NCI-H2081 treated with DMSO at 0.1 percent for 48 hours (cell line): ENCODE measurements around the gene CSRP1.

Source experiments
- DNase-seq: peaks from one replicate; lab custom pipeline; 2025; lab: John Stamatoyannopoulos, UW

The CSRP1 gene

DNA sequence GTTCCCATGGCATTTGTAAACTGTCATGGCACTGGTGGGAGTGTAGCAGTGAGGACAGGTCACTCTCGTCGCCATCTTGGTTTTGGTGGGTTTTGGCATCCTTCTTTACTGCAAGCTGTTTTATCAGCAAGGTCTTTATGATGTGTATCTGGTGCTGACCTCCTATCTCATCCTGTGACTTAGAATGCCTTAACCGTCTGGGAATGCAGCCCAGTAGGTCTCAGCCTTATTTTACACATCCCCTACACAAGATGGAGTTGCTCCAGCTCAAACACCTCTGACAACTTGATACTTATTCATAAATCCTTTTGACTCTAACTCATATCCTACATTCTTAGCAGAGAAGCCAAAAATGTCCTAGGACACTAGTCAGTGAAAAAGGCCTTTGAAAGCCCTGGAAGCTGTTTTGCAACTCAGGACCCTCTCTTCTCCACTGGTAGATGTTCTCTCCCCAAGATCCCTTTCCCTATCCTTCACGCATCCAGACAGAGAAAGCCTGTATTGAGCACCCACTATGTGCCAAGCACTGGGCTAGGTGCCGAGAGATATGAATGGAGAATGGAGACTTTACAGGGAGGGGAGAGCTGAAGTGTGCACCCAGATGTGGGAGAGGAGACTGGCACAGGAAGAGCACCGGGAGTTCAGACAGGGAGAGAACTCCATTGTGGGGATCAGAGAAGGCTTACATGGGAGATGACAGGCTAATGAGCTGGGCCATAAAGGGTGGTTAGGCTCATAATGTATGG, 6.7 kb upstream of the CSRP1 start:
- DNase-seq: no peak

DNA sequence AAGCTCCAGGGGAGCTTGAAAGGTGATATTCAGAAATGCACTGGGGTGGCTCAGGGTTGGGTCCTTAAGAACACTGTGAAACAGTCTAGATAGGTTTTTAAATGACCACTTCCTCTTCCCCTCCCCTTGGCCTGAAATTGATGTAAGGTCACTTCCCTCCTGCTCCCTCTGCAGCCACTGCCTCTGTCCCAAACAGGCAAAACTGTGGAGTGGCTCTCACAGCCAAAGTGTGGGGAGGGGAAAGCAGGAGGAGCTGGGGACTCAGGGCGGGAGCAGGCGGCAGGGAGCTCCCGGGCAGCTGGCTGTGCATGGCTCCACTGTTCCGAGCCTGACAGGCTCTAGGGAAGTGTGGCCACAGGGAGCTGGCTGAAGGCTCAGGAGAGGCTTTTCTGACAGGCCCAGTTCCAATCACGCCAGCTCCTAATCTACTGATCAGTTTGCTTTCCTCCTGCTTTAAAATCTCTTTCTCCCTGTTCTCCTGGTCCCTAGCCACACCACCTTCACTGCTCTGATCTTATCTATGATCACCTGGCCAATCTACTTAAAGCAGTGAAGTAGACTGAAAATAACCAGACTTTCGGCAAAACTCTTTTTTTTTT, 5.1 kb upstream of the CSRP1 start:
- DNase-seq: no peak

DNA sequence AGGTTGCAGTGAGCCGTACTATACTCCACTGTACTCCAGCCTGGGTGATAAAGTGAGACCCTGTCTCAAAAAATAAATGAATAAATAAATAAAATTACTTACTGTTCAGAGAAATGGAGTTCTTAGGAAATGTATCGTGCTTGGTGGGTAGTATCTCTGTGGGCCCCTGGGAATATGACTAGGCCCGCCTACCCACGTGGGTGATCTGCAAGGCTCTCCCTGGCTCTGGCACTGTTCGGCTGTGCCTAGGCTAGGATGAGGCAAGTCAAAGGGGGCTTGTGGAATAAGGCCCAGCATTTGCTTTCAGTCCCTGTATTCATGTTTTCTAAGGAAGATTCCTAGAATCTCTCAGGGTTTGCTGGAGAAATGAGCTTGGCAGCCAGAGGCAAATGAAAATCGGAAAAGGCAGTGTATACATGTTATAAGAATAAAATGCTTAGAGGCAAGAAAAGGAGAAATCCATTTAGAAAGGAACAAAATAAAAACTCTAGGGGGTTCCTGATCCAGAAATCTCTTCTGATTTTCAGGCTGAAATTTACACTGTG, 4.5 kb upstream of the CSRP1 start:
- DNase-seq: no peak

DNA sequence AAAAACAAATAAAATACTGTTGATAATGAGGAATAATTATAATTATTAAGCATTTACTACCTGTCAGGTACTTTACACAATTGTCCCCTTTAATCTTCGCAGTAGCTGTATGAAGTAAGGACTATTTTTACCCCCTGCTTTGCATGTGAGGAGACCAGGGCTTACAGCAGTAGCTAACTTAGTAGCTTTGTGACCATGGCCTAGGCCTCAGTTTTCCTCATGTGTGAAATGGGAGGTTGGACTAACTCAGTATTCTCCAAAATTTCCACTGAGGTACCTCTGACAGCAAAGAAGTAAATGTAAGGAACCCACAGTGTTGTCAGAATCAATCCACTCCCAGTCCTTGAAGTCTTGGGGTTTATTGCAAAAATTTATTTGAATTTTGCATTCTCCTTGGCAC, 3.8 kb upstream of the CSRP1 start:
- no peak for DNase-seq

DNA sequence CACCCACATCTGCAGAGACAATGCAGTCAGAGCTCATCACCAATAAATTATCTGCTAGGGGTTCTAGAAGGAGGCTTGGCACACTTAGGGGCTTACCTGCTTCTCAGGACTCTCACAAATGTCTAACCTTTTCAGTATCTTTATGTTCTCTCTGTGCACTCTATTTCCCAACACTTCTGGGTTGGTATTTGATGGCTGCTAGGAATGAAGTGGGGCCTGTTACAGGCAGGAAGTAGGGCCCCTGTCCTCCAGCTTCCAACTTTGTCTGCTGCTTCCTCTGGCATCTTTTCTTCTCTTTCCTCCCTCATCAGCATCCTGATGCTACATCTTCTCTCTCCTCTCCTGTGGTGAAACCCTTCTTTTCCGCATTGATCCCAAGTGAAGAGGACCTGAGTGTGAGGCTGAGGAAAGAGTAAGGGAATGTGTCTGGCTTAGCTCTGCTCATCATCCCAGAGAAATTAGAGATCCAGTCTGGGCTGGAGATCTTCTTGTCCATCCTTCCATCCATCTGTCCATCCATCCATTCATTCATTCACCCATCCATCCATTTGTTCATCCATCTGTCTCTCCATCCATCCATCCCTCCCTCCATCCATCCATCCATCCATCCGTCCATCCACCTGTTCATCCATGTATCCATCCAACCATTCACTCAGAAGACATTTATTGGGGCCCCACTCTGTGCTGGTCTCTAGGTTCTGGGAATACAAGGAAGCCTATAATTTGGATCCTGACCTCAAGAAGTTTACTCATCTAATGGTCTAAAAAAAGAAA, 2.9 kb upstream of the CSRP1 start:
- no peak for DNase-seq

DNA sequence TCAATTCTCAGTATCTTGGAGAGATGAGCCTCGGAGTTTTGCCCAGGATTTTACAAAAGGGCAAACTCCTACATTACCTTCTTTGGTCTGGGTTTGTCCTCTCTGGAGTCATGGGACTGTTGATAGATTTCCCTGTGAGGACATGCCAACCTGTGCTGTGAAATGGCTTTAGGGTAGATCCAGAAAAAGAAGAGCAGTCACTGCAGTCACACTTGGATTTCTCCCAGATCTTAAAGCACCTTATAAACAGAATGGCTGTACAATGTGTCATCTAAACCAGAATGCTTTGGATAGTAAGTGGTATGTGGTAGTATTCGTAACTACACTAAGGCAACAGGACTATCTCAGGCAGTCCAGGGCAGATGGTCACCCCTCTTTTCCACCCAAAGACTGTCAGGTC, 1.9 kb upstream of the CSRP1 start:
- no peak for DNase-seq

DNA sequence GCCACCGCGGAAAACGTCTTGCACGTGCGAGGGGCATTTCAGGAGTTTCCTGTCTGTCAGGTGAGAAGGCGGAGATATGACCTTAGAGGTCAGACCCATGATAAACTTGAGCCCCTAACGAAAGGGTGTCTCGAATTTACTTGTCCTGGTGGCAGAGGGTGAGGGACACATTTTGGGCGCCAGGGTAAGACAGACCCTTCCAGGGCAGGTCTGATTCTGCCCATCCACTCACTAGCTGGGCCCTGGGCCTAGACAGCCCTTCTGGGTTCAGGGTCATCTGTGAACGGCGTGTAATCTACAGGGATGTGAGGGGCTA, 395 bp upstream of the CSRP1 start:
- no peak for DNase-seq

DNA sequence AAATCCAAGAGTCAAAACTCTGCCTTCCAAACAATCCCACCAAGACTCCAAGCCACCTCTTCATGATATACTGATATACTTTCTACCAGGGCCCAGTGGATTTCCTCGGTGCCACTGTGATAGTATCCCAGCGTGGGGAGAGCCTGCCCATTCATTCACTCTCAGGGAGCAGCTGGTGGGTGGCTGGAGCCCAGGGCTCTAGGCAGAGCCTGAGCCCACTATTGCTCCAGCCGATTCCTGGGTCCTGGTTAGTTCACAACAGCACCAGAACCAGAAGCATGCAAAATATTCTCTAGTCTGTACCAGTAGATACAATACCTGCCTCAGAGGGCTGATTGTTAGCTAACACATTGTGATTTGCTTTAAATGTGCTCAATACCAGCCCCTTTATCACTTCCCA, 831 bp downstream of the CSRP1 start:
- no peak for DNase-seq

DNA sequence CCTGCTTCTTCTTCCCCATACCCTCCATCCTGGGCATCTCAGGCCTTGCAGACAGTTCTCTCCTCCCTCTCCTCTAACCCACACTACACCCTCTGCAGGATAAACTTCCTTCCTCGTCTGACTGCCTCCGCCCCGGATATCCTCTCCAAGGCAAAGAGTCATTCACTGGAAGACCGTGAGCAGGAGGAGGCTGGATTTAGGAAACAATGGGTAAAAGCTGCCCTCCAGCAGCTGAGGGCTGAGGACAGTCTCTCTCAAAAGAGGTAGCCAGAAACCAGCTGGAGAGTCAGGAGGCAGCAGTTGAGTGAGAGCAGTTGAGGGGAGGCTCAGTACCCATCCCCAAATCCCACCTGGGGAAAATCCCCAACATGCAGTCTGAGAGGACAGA, 1.4 kb downstream of the CSRP1 start:
- DNase-seq: peak; percentile 33

DNA sequence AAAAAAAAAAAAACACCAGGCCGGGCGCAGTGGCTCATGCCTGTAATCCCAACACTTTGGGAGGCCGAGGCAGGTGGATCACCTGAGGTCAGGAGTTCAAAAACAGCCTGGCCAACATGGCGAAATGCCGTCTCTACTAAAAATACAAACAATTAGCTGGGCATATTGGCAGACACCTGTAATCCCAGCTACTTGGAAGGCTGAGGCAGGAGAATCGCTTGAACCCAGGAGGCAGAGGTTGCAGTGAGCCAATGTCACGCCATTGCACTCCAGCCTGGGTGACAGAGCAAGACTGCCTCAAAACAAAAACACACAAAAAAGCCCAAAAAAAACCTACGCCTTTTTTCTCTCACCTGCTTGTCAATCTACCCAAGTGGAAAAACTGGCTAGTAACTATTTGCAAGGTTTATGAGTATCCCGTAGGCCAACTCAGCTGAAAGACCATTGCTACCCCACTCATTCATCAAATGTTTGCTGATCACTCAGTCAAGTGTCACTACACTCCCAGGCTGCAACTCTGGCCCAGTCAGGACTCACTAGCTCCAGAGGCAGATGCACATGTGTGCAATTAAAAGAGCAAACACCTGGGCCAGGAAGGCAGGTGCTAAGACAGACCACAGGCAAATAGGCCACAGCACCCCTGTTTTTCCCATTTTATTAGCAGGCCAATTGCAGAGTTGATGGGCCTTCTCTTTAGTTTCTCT, 2.0 kb downstream of the CSRP1 start:
- DNase-seq: peak; percentile 32

DNA sequence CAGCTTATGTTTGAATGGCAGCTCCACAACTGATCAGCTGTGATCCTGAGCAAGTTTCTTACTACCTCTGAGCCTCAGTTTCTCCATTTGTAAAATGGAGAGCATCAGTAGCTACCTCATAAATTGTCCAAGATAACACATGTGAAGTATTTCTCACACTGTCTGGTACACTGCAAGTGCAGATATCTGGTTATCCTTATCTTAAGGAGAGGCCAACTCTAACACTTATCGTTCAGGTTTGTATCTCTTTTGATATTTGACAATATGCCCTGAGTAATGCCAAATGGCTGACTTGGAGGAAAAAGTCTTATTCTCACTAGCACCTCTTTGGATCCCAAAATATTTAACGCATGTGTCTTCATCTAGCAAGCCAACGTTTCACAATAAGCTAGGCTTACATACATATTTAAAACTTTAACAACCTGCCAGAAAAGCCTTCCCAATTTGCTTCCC, 2.7 kb downstream of the CSRP1 start:
- DNase-seq: no peak

DNA sequence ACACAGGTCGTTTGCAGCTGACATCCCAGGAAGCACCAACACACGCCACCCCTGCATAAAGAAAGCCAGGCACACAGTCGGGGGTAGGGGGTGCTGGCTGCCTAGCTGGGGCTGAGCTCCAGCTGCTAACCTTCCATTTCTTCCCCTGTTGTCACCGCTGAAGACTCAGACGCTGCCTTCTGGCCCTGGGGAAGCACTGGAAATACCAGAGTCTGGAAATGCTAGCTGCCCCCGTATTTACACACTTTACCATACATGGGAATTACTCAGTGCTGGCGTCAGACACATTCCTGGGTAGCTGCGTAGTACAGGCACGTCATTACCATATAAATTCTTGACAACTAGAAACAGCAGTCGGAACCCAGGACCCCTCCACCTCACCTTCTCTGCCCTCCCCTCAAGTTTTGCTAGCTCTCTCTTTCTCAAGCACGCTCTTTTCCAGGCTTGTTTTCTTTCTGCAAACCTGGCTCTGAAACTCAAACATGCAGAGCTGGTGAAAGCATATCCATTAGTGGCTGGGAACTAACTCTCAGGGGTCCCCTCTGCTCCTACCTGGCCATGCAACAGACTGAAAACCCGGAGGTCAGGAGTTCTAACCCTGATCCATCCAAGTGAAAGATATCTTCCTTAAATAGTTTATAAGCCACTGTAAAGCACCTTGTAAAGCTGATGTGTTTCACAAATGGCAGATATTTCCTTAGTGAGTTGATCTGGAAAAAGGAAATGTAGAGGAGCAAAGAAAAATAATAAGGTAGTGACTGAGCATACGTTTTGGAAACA, 3.3 kb downstream of the CSRP1 start:
- DNase-seq: peak; percentile 8

DNA sequence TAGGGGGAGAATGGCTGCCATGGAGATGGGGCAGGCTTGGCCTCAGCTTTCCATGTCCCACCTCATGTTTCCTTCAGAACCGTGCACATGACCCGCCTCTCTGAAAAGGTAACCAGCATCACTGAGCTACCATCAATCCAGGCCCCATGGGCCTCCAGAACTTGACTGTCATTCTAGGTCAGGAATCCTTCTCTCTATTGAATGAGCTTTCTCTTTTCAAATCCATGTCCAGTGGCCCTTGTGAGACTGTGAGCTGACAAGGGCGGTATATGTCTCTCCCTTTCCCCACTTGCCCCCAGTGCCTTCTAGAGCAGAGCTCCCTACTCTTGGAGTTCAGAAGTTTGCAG, 4.4 kb downstream of the CSRP1 start:
- no peak for DNase-seq

DNA sequence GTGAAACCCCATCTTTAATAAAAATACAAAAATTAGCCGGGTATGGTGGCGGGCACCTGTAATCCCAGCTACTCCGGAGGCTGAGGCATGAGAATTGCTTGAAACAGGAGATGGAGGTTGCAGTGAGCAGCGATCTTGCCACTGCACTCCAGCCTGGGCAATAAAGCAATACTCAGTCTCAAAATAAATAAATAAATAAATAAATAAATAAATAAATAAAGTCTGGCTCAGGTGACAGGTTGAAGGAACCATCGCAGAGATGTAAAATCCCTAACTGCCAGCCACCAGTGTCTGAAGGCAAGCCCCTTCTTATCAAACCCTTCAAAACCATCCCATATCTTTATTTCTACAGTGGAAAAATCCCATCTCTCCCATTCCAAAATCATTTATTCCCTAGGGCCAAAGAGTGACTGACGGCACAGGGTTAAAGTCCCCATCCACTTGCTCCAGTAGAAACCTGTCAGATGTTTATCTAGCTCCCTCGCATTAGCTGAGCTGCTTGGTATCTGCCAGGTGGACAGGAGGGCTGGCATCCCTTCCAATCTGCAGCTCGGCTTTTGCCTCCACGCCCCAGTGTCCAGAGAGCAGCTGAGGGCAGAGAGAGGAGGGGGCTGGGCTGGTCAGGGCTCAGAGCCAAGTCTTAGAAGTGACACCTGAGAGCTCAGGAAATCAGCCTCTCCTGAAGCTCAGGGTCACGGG, 5.0 kb downstream of the CSRP1 start:
- peak; percentile 39 for DNase-seq

DNA sequence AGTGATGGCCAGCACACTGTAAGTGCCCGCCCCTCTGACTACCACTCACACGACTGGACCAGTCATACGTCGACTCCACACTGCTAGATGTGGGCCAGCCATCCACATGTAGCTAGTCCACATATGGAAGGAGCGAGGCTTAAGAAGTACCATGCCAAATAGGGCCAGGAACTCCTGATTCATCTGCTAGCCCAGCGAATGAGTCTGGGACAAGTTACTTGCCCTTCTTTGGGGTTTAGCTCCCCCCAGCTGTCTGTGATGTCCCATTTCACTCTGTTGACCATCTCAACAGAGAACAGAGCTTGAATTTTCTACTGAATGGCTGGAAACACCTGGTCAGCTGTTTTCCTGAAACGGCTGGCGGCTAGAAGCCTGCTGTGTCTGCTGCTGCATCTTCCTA, 5.8 kb downstream of the CSRP1 start:
- DNase-seq: no peak

DNA sequence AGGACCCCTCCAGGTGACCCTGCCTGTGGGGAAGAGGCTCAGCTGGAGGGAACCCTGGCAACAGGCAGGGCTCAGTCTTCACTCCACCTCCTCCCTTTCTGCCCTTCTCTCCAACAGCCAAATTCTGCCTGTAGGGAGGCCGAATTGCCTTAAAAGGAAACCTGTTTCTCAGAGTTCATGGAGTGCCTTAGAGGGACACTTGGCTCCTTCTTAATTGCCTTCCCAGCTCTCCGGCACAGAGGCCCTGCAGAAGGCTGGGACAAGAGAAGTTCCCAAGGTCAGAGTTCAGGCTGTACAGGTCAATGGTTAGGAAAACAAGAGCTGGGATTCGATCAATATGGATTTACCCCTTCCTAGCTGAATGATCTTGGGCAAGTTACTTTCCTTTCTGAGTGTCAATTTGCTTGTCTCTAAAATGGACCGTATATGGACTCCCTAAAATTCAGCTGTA, 6.2 kb downstream of the CSRP1 start:
- no peak for DNase-seq

DNA sequence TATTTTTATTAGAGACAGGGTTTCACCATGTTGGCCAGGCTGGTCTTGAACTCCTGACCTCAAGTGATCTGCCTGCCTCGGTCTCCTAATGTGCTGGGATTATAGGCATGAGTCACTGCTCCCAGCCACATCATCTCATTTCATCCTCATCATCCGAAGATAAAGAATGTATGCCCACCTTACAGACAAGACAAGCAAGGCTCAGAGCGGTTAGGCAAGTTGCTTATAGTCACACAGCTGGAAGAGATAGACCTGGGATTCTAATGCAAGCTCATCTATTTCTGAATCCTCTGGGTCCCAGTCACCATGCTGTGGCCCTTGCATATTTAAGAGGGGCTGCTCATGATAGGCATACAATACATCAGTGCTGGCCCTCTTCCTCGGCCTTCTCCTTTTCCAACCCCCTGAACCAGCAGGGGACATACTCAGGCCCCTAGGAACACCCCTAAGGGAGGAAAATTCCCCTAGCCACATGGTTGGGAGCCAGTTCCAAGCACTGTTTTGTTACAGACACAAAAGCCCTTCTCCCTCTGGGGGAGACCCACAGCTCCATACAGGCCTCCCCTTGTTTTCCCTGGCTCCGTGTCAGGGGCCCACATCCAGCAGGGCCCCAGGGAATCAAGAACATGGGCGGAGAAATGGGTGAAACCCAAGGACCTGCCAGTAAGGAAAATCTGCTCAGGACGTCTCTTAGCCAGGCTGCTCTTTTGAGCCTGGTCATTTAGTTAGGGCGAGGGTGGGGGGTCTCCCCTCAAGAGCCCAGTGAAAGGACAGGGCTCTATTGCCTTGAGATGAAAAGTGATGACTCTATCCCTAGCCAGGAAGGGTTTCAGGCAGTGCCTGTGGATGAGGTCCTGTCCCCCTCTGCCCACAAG, 6.9 kb downstream of the CSRP1 start:
- DNase-seq: no peak

DNA sequence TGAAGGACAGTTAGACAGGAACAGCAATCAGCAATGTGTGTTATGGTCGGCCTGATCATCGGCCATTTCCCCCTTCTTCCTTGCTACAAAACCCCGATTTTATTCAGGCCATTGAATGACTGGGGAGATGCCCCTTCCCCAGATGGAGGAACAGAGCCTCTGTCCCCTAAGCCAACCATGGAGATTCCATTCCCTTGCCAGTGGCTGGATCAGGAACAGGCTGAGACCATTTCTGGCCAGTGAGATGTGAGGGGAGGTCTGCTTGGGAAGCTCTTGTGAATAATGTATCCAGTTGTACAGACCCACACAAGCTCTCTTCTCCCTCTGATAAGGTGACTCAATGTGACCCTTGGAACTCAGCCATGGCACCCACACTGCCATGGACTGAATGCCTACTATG, 7.7 kb downstream of the CSRP1 start:
- DNase-seq: no peak

DNA sequence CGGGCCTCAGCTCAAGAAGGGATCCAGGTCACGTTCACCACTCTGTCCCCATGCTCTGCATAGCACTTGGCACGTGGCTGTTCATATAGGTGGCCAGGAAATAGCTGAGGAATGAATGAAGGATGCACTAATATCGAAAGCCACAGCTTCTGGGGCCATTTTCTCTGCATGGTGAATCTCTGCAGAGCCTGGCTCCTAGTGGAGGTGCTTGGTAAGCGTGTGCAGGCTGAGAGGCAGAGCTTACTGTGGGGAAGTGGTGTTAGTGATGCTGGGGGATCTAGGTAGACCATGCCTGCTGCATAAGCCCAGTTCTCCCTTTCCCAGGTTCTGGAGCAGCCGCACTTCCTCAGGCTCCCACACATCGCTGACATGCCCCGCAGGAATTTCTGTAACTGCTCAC, 8.3 kb downstream of the CSRP1 start:
- DNase-seq: no peak

DNA sequence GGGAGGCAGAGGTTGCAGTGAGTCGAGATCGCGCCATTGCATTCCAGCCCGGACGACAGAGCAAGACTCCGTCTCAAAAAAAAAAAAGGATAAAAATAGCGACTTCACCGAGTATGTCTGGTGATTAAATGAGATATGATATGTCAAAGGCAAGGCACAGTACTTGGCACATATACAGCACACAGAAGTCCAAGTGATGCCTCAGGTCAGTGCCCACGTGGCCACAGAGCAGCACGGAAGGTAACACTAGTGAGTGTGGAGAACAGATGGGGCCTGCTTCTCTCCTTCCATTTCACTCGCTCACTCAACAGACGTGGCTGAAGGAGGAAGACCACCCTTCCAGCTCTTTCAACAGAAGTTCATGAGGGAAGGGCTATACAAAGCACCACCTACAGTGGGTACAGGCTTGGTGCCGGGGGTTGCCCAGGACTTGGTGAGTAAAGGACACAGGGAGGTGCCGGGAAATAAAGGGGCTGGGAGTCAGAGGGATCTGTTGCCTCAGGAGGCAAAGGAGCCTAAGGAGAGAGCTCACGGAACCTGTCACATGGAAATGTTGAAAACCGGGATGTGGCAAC, 8.9 kb downstream of the CSRP1 start:
- DNase-seq: no peak
